ENCODE data around the gene HOXB2.

DNA sequence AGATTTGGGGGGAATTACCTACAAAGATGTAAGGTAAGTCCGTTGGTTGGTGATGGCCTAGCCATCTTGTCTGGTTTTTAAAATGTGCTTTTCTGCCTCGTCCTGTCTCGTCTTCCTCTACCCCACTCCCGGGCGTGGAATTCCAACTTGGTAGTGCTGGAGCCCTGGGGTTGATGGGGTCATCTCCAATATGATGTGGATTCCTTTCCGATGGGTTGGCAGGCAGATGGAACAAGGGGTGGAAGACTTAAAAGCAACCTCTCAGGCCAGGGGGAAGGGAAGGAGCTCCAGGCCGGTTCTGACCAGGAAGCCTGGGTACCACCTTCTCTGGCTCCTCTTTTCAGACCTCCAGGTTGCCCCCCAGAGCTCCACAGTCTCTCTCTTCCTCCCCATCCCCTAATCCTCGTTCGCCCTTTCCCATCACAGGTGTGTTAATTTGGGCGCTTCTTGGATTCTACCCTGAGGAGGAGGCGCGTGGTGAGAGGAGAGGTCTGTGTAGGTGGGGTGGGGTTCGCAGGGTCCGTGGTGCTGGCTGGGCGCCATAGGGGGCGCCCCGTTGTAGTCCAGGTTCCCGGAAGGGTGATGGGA, 5.1 kb upstream of the HOXB2 start:
- TF ChIP-seq, protein P1, sequence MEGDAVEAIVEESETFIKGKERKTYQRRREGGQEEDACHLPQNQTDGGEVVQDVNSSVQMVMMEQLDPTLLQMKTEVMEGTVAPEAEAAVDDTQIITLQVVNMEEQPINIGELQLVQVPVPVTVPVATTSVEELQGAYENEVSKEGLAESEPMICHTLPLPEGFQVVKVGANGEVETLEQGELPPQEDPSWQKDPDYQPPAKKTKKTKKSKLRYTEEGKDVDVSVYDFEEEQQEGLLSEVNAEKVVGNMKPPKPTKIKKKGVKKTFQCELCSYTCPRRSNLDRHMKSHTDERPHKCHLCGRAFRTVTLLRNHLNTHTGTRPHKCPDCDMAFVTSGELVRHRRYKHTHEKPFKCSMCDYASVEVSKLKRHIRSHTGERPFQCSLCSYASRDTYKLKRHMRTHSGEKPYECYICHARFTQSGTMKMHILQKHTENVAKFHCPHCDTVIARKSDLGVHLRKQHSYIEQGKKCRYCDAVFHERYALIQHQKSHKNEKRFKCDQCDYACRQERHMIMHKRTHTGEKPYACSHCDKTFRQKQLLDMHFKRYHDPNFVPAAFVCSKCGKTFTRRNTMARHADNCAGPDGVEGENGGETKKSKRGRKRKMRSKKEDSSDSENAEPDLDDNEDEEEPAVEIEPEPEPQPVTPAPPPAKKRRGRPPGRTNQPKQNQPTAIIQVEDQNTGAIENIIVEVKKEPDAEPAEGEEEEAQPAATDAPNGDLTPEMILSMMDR (conservative IDR thresholded peaks at IDR 0.05; ENCODE audit: low read length): no peak
- TF ChIP-seq EZH2phosphoT487 (IDR thresholded peaks at IDR 0.05; ENCODE audit: borderline replicate concordance): no peak
